GM19438 (cell line): ENCODE data around the gene GDF7.

Experiments used
- ATAC-seq: cut with Tn5 transposase; IDR thresholded peaks from one replicate; pipeline ENCODE4 v1.9.1; 2021; ENCODE audit warnings: low read depth; ENCODE audit not compliant: unreplicated experiment

The GDF7 gene

DNA sequence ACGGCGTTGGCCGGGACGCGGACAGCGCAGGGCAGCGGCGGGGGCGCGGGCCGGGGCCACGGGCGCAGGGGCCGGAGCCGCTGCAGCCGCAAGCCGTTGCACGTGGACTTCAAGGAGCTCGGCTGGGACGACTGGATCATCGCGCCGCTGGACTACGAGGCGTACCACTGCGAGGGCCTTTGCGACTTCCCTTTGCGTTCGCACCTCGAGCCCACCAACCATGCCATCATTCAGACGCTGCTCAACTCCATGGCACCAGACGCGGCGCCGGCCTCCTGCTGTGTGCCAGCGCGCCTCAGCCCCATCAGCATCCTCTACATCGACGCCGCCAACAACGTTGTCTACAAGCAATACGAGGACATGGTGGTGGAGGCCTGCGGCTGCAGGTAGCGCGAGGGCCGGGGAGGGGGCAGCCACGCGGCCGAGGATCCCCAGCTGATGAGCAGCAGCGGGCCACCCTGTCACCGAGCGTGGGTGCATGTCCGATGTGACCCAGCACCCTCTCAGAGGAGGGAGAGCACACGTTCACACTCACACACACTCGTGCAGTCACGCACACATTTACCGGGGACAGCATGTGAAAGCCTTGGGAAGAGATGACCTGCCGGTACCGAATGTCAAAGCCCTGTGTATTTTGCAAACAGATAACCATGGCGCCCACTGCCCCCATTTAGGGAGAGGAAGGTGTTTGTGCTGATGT, 4.2 kb downstream of the GDF7 start:
- no peak for ATAC-seq

- ATAC-seq, result no peak
Measured at GRCh38 chr2:20671736-20672080, 4.8 kb downstream of the GDF7 start.

GRCh38 chr2:20672201-20672951, 5.4 kb downstream of the GDF7 start:
- ATAC-seq, result no peak

- no peak for ATAC-seq
Measured at GRCh38 chr2:20673686-20674308, 6.9 kb downstream of the GDF7 start.

DNA sequence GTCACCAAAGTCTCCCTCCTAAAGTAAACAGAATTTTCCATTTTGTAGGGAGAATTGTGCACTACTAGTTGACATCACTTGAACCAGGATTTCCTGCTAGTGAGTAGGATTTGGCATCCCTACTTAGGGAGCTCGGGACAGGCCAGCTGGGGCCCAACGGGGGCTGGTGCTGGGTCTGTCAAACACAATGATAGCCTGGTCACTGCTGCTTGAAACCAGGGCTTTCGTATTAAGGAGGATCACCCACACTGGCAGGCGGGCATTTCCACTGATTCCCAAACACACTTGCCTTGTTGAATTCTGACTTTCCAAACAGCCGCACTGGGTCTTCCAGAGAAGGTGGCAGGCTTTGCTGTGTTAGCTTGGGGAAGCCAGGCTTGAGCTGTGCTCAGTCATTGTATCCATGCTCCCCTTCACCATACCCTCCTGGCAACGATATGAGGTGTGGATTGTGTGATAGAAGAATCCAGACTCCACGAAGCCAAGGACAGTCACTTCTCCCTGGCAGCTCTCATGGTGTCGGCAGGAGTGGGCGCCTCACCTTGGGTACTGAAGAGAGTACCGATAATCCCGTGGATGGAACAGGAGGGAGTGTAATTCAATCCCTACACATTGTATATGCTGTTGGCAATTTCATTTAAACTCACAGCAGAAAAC, 7.5 kb downstream of the GDF7 start:
- no peak for ATAC-seq

- ATAC-seq, result no peak
Measured at GRCh38 chr2:20674974-20675679, 8.2 kb downstream of the GDF7 start.

DNA sequence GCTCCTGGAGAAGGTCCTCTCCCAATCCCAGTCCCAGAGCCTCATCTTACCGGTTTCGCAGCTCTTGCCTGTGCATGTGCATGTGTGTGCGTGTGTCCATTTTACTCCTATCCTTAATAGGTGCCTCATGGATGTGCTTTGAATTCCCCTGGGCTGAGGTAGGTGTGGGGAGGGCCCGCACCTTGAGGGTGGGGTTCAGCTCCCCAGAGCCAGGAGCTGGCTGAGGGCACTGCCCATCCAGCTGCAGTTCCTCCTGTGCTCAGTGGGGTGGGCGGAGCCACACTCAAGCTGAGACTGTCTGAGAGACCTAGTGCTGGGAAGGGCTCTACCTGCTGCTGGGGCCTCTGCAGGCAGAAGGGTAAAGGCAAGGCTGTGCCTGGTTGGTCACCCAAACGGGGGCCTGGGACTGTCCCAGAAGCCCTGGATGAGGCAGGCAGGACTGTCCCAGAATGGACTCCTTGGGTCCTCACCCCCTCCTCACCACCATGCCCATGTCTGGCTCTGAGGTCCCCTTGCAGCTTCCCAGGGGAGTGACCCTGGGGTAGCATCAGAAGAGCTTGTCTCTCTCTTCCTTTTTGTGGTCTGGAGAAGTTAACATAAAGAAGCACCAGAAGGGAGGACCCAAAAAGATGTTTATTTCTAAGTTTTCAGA, 8.9 kb downstream of the GDF7 start:
- ATAC-seq, result peak; percentile 47

GRCh38 chr2:20676353-20677215, 9.6 kb downstream of the GDF7 start:
- peak; percentile 50 for ATAC-seq

- peak; percentile 47 for ATAC-seq
Measured at GRCh38 chr2:20677301-20678085, 10.5 kb downstream of the GDF7 start.

GRCh38 chr2:20678086-20678395, 11.1 kb downstream of the GDF7 start:
- no peak for ATAC-seq

GRCh38 chr2:20678780-20679179, 11.8 kb downstream of the GDF7 start:
- no peak for ATAC-seq

- ATAC-seq, result no peak
Measured at GRCh38 chr2:20680744-20681375, 13.9 kb downstream of the GDF7 start.

- no peak for ATAC-seq
Measured at GRCh38 chr2:20682167-20682920, 15.4 kb downstream of the GDF7 start.

DNA sequence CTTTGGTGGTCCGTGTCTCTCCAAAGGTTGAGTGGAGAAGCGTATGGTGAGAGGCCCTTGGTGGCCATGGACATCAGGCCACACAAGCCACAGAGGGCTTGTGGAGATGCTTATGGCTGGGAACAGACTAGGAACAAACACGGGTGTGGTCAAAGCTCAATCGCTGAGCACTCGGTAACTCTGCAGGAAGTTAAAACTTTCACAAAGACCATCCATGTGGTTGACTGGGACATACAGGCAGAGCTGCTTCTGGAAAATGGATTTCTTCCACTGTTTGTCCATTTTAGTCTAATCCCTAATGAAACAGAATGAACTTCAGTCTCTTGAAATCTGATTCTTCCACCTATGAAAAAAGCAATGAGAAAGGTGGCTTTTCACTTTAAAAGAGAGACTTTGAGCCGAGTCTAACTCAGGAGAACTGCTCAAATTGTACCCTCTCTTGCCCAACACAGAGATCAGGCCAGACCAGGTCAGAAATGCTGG, 17.7 kb downstream of the GDF7 start:
- ATAC-seq, result no peak

GRCh38 chr2:20687260-20687832, 20.4 kb downstream of the GDF7 start:
- ATAC-seq, result no peak

DNA sequence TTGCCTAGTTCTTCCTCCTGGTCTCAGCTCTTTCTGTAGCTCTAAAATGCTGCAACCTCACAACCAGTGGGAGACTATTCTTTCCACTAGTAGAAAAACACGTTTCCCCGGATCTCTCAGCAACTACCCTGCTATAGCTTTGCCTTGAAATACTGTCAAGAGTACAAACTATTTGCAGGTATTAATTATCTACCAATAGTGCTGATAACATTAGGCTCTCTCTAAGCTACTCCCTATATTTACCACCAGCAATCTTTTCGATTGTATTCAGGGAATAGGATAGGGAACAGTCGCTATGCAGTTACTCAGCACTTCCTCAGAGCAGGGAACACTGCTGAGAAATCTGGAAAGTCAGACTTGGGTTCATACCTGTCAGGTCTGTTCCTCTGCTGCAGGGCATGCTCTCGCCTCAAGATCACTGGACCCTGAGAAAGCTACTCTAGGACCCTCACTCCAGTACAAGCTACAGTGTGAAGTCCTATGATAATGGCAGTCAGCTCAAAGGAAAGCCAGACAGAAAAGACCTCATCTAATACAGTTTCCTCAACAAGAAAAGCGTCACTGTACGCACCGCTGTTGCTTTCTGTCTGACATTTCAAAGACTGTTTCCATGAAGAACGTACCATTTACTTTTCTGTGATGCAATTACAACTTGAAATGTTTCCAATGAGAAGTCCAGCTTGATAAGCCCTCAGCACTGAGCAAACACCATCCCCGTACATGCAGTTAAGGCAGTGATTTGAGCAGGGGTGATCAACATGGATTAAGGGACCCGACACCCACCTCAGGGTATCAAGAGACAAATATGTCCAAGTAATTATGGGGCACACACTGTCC, 22.7 kb downstream of the GDF7 start:
- ATAC-seq, result no peak
